Rectal smooth muscle tissue (tissue), 1 donor: ENCODE results near the gene BTBD19.
A peak's percentile ranks its signal among the peaks of the same experiment; 100 is the strongest.
"Not testable (repeated sequence)": the region's sequence is repeated elsewhere in the genome, so short reads cannot be mapped to it uniquely, and the experiment has no call there.

Experiments
- H3K27ac ChIP-seq: one replicate; pipeline ENCODE4 v1.7.0; 2013; ENCODE audit warnings: low read depth, low read length, inconsistent platforms
- H3K27me3 ChIP-seq: one replicate; pipeline ENCODE4 v1.7.0; 2013; ENCODE audit warnings: low read length; ENCODE audit not compliant: control insufficient read depth, insufficient read depth
- H3K36me3 ChIP-seq: one replicate; pipeline ENCODE4 v1.7.0; 2013; ENCODE audit warnings: low read length; ENCODE audit not compliant: control insufficient read depth, insufficient read depth
- H3K4me1 ChIP-seq: one replicate; pipeline ENCODE4 v1.7.0; 2013; ENCODE audit warnings: low read length; ENCODE audit not compliant: control insufficient read depth, insufficient read depth
- H3K4me3 ChIP-seq: one replicate; pipeline ENCODE4 v1.7.0; 2013; ENCODE audit warnings: low read length
- H3K9ac ChIP-seq: one replicate; pipeline ENCODE4 v1.7.0; 2013; ENCODE audit warnings: low read length

BTBD19 gene, protein sequence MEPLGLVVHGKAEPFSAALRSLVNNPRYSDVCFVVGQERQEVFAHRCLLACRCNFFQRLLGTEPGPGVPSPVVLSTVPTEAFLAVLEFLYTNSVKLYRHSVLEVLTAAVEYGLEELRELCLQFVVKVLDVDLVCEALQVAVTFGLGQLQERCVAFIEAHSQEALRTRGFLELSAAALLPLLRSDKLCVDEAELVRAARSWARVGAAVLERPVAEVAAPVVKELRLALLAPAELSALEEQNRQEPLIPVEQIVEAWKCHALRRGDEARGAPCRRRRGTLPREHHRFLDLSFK

DNA sequence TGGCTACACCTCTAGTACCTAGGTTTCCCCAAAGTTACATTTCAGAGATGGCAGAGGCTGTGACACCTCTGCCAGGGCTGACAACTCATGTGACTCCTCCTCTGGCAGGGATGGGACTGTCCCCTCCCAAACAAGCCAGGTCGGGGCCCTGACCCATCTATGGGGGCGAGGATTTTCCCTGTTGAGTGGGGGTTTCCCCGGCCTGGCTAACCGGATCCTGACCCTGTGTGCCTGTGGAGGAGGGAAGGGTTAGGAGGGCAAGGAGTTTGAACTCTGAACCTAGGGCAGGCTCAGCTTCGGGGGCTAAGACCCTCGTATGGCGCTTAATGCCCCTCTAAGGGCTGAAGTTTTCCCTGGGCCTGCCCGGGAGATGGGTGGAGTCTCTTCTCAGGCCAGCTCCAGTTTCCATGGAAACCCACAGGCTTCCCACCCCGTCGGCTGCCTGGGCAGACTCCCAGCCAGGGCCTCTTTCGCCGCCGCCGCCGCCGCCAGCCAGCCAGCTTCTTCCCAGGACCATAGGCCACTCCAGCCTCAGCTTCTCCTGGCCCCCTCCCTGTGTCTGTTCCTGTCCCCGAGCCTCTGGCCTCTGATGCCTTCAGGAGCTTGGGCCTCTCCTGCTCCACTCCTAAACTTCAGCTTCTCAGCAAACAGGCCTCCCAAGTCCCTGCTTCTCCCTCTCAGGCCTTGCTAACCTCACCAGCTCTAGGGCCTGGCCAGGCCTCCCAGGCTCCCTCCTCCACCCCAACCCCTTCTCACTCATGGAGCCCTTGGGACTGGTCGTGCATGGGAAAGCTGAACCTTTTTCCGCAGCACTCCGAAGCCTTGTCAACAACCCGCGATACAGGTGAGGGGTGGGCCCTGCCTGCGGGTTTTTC lies at the start of gene BTBD19:
TSS of gene BTBD19 (plus strand) at position 461 of the 875 bp plus-strand sequence. CDS start at position 759, 298 bp downstream.
- peaks cover 4% of the 10 kb centered on the region for H3K36me3 ChIP-seq
- no peaks in the 10 kb centered on the region for H3K27me3 ChIP-seq
- H3K9ac ChIP-seq, result peak within 1 kb of the TSS; percentile 57
- H3K27ac ChIP-seq, result peak within 1 kb of the TSS; percentile 99
- peaks cover 36% of the 10 kb centered on the region for H3K4me1 ChIP-seq
- peak within 1 kb of the TSS; percentile 48 for H3K4me3 ChIP-seq

DNA sequence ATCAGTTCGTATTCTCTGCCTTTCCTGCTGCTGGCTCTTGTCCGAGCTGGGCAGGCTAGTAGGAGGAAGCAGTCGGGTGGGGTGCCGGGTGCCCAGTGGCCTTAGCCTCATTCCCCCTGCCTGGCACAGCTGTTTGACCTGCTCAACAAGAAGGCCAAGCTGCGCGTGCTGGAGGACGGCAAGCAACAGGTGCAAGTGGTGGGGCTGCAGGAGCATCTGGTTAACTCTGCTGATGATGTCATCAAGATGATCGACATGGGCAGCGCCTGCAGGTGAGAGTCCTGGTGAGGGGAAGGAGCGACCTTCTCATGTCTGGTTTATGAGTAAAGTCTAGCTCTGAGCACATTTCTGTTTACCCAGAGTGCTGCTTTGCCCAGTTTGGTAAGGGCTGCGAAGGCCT lies 49.2 kb upstream of the BTBD19 start:
- H3K27ac ChIP-seq, result no peak overlapping the region
- no peak overlapping the region for H3K4me3 ChIP-seq
- H3K36me3 ChIP-seq, result no peaks in the 10 kb centered on the region
- H3K9ac ChIP-seq, result no peak overlapping the region
- no peaks in the 10 kb centered on the region for H3K27me3 ChIP-seq
- no peaks in the 10 kb centered on the region for H3K4me1 ChIP-seq

DNA sequence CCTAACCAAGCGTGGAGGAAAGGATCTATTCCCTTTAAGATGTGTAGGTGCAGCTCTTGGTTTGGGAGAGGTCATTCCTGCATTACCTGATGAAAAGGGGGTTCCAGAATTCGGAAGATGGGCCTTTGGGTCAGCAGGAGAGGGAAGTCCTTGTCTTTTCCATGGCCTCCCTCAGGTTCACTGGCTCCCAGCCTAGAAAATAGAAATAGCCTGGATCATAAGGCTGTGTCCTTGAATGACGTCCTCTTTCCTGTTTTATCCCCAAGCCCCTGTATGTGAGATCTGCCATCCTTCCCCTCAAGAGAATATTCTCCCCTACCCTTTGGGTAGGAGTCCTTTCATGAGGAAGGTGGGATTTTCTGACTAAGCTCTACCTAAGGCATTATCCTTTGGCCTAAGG lies 47.4 kb upstream of the BTBD19 start:
- H3K27me3 ChIP-seq, result no peaks in the 10 kb centered on the region
- H3K9ac ChIP-seq, result no peak overlapping the region
- no peak overlapping the region for H3K4me3 ChIP-seq
- no peaks in the 10 kb centered on the region for H3K36me3 ChIP-seq
- no peak overlapping the region for H3K27ac ChIP-seq
- H3K4me1 ChIP-seq, result no peaks in the 10 kb centered on the region

DNA sequence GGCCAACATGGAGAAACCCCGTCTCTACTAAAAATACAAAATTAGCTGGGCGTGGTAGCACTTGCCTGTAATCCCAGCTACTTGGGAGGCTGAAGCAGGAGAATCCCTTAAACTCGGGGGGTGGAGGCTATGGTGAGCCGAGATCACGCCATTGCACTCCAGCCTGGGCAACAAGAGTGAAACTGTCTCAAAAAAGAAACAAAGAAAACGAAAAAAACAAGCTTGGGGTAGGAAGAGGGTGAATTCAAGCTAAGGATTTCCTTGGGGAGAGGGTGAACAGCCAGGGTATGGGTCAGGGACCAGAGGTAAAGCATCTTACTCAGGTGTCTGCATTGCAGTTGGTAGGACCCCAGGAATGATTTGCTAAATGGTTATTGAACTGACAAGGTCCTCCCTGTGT lies 41.9 kb upstream of the BTBD19 start:
- not testable (repeated sequence) for H3K9ac ChIP-seq, H3K36me3 ChIP-seq, H3K27me3 ChIP-seq, H3K4me3 ChIP-seq, H3K4me1 ChIP-seq, H3K27ac ChIP-seq

DNA sequence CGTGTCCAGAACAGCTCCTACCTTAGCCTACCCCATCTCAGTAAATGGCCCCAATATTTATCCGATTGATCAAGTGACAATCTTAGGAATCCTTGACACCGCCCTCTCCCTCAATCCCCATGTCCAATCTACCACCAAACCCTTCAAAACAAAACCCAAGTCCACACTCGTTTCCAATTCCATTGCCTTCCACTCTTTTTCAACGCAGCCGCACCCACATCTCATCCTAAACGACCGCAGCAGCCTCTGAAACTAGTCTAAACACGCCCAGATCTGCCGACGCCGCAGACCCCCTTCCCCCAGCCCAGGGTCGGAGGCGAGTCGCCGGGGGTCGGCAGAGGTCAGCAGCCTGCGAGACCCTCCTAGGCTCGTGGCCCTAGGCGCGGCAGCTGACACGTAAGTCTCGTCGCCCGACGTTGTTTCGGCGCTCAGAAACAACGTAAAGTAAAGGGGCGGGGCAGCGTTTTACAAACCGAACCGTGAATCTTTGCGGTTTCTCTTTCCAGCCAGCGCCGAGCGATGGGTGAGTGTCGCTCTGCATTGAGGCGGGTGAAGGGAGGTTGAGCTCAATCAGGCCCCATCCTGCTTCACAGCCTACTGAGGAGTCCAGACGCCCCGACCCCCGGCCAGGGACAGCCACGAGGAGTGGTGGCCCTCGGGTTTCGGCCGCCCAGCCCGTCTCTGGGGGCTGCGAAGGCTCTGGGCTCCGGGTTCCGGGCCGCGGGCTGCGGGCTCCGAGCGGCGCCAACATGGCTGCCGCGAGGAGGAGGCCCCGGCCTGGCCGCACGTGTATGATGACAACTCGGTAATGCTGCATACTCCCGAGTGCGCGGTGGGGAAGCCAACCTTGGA lies 33.0 kb upstream of the BTBD19 start, which contains the start of gene RPS8:
TSS of gene RPS8 (plus strand) at position 463 of the 852 bp plus-strand sequence. CDS start at position 520, 57 bp downstream.
- Histone ChIP-seq H3K27me3 (no peaks in the 10 kb centered on the region), H3K9ac (peak within 1 kb of the TSS; percentile 99), H3K36me3 (peaks cover 7% of the 10 kb centered on the region), H3K27ac (peak within 1 kb of the TSS; percentile 100), H3K4me1 (peaks cover 2% of the 10 kb centered on the region), H3K4me3 (peak within 1 kb of the TSS; percentile 81)

DNA sequence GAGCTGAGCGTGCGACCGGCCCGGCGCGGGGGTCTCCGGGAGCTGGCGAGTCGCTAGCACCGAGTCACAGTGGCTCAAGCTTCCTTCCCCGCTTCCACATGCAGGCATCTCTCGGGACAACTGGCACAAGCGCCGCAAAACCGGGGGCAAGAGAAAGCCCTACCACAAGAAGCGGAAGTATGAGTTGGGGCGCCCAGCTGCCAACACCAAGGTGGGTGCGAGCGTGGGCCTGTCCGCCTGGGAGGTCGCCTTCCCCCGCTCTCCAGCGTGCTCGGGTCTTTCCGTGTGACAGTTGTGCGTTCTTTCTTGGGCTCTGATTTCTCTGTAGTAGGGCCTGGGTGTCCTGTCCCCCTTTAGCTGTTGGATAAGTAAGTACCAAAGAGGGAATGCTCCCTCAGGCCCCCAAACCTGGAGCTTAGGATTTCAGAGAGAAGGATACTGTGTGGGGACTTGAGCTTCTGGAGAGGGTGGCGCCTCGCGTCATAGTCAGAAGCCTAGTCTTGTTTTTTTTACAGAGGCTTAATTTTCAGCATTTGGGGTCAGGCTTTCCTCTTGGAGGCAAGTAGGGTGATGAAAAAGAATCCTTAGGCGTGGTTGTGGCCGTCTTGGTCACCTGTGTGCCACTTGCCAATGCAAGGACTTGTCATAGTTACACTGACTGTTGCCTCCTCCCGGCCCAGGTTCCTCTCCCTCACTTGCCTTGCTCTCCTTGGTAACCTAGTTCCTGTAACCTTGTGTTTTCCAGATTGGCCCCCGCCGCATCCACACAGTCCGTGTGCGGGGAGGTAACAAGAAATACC lies 32.2 kb upstream of the BTBD19 start:
- Histone ChIP-seq H3K4me1 (peaks cover 2% of the 10 kb centered on the region), H3K27ac (peak overlapping the region; percentile 100), H3K4me3 (peak overlapping the region; percentile 81), H3K36me3 (peaks cover 10% of the 10 kb centered on the region), H3K27me3 (no peaks in the 10 kb centered on the region), H3K9ac (peak overlapping the region; percentile 94)

DNA sequence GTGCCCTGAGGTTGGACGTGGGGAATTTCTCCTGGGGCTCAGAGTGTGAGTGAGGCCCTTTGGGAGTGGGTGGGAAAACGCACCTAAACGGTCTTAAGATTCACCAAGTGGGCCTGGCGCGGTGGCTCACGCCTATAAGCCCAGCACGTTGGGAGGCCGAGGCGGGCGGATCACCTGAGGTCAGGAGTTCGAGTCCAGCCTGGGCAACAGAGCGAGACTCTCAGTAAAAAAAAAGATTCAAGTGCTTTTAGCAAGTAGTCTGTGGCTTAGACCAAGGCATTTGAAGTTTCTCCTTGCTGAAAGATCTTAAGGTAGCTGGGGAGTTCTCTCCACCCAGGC lies 31.6 kb upstream of the BTBD19 start:
- Histone ChIP-seq H3K36me3 (peaks cover 10% of the 10 kb centered on the region), H3K27me3 (no peaks in the 10 kb centered on the region), H3K9ac (peak overlapping the region; percentile 94), H3K27ac (peak overlapping the region; percentile 100), H3K4me1 (peaks cover 2% of the 10 kb centered on the region), H3K4me3 (peak overlapping the region; percentile 81)

DNA sequence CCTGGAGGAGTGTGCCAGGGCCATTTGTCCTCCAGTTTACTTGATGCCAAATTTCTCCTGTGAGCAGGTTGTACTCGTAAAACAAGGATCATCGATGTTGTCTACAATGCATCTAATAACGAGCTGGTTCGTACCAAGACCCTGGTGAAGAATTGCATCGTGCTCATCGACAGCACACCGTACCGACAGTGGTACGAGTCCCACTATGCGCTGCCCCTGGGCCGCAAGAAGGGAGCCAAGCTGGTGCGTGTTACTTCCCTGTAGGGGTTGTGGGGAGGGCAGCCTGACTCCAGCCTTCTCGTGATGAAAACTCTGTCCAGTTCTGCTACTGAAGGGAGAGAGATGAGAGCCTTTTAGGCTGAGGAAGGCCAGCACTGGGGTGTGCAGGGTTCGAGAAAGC lies 30.8 kb upstream of the BTBD19 start:
- Histone ChIP-seq H3K4me1 (peaks cover 2% of the 10 kb centered on the region), H3K27me3 (no peaks in the 10 kb centered on the region), H3K4me3 (no peak overlapping the region), H3K9ac (no peak overlapping the region), H3K36me3 (peaks cover 10% of the 10 kb centered on the region), H3K27ac (no peak overlapping the region)

DNA sequence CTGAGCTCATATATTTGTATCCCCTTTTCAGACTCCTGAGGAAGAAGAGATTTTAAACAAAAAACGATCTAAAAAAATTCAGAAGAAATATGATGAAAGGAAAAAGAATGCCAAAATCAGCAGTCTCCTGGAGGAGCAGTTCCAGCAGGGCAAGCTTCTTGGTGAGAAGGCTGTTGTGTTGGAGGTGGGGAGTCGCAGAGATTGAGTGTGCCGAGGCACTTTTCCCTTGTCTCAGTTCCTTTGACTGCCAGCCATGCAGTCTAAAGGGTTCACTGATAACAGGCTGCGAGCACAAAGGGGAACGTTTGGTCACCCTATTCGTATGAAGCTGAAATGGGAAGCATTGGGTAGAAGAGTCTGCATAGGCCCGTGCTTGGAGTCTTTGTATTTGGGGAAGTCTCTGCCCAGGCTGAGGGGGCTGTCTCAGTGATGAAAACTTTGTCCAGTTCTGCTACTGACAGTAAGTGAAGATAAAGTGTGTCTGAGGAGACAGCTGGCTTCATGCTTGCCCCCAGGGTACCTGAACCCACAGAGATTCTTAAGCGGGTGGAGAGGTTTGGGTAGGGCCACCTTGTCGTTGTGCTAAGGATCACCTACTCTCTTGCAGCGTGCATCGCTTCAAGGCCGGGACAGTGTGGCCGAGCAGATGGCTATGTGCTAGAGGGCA lies 30.2 kb upstream of the BTBD19 start:
- H3K27ac ChIP-seq, result no peak overlapping the region
- no peak overlapping the region for H3K9ac ChIP-seq
- H3K4me1 ChIP-seq, result peaks cover 2% of the 10 kb centered on the region
- H3K36me3 ChIP-seq, result peaks cover 10% of the 10 kb centered on the region
- H3K27me3 ChIP-seq, result no peaks in the 10 kb centered on the region
- H3K4me3 ChIP-seq, result no peak overlapping the region

DNA sequence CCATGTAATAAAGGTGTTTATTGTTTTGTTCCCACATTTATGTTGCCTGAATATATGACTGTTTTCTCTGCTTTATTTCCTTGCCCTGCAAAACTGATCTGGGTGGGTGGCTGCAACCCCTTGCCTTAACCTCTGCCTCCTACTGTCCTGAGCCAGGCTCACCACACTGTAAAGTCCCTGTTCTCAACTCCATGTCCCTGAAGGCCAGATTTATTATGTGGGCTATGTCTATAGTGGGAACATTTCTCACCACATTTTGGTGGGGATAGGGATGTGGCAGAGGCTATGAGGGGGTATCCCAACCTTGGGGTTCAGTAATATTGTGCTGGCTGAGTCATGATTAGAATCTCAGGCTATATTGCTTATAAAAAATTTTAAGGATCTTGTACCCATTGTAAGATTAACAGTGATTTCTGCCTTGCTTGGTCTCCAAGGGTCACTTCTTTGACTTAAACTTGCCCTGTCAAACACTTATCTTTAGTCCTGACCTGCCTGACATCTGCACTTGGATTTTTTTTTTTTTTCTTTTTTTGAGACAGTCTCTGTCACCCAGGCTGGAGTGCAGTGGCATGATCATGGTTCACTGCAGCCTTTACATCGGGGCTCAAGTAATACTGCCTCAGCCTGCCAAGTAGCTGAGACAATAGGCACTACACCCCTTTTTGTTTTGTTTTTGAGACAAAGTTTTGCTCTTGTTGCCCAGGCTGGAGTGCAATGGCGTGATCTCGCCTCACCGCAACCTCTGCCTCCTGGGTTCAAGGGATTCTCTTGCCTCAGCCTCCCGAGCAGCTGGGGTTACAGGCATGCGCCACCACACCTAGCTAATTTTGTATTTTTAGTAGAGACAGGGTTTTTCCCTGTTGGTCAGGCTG lies 29.4 kb upstream of the BTBD19 start:
- Histone ChIP-seq H3K27ac (no peak overlapping the region), H3K27me3 (no peaks in the 10 kb centered on the region), H3K36me3 (peaks cover 10% of the 10 kb centered on the region), H3K4me3 (no peak overlapping the region), H3K9ac (no peak overlapping the region), H3K4me1 (peaks cover 8% of the 10 kb centered on the region)
